ENCODE results near the gene ALS2CL. TPM values are rescaled to one million over a fixed set of nuclear protein-coding genes. Genes with fewer than 3 reads are reported as not detected.

The ALS2CL gene
- total RNA-seq, 1 donor from 2014 or later, result 0.51 TPM

DNA sequence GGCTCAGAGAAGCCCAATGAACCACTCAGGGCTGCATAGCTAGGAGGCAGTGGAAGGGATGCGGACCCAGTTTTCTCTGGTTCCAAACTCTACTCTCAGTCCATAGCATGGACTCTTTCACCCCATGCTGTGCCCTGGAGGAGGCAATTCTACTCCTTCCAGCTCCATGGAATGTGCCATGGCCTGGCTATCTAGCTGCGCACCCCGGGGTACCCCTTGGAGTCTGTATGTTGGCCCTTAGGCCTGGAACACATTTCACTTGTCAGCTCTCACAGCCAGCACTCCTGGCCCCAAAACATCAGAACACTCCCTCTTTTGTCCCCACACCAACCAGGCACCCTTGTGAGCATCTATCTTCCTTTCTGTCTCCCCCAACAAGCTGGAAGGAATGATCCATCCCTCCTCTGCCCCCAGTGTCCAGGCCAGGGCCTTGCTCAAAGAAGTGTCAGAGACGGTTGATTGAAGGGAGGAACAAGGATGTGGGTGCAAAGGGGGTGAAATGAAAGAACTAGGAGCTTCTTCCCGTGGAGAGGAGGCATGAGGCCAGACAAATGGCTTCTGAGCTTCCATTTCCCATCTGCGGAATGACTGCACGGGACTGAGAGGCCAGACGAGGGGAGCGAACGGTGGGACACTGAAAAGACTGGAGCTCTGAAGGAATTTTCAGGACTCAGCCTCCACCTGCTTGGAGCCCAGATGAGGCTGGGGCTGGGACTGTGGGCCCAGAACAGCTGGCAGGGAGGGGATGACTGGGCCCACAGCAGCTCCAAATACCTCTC, 21.4 kb upstream of the ALS2CL start:
- H3K4me1 Mint-ChIP-seq (ENCODE audit: low read depth, unreplicated experiment), result peaks cover 7% of the 10 kb centered on the region
- TF ChIP-seq CTCF (IDR thresholded peaks at IDR 0.05; ENCODE audit: partially characterized antibody, unreplicated experiment), result no peak
- H3K4me3 Mint-ChIP-seq (ENCODE audit: unreplicated experiment), result no peak overlapping the region
- H3K36me3 Mint-ChIP-seq (ENCODE audit: unreplicated experiment), result no peaks in the 10 kb centered on the region
- H3K27ac Mint-ChIP-seq (ENCODE audit: unreplicated experiment), result no peak overlapping the region
- H3K27me3 Mint-ChIP-seq (ENCODE audit: unreplicated experiment), result peaks cover 4% of the 10 kb centered on the region
- H3K9me3 Mint-ChIP-seq (ENCODE audit: unreplicated experiment), result peaks cover 4% of the 10 kb centered on the region
- DNase-seq, result no peak

DNA sequence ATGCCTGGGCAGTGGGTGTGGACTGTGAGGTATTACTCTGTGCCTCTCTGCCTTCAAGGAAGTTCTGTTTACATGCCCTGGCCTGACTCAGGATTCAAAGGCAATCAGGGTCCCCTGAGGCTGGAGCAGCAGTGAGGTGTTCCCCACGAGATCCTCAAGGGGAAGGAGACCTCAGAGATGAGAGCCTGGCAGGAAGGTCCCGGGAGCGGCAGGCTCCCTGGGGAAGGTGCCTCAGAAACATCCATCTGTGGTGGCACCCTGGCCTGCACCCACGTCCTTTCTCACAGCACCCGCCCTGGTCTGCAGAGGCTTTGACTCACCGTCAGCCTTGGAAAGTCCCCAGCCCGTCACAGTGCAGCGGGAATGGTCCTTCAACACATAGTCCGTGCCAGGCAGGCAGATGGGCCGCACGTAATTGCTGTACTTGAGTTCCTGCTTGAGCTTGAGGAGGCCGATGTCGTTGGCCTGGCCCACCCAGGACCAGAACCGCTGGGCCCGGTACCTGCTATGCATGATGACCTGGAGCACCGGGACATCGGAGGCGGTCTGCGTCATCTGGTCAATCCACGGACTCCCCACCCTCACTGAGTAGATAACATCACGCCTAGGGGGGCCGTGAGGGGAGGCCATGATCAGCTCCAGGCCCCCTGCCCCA, 20.5 kb upstream of the ALS2CL start:
- DNase-seq, result no peak
- no peak overlapping the region for H3K27ac Mint-ChIP-seq (ENCODE audit: unreplicated experiment)

DNA sequence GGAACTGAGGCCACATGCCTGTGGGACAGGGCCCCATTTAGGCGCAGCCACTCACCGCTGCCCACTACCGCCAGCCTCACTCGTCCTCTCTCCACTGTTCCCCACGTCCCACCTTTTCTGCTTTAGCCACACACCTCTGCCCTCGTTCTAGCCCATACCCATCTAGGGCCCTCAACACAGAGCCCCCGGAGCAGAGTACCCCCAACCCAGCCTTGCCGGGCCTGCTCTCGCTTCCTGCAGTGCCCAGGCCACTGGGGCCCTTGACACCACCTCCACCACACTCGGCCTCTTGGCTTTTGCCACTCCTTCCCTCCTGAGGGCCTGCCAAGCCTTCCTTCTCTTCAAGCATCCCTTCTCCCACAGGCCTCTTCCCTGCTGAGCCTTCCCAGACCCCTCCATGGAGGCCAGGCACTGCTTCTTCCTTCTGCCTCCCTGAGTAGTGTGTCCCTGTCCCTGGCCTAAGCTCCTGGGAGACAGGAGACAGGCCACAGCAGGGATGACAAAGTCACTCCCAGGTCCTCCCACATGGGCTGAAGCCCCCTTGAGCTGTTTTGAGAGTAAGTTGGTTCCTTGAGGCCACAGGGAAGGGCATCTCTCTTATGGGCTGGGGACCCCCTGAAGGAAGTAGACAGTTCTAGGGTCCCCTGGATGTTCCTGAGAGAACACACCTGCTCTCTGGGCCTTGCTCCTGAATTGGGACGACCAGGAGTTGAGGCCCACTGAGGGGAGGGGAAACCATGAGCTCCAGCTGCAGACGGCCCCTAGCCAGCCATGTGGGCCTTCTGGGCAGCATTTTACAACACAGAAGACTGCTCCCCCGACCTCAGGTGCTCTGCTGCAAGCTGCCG, 19.8 kb upstream of the ALS2CL start:
- no peaks in the 10 kb centered on the region for H3K9me3 Mint-ChIP-seq (ENCODE audit: unreplicated experiment)
- H3K4me3 Mint-ChIP-seq (ENCODE audit: unreplicated experiment), result no peak overlapping the region
- no peaks in the 10 kb centered on the region for H3K36me3 Mint-ChIP-seq (ENCODE audit: unreplicated experiment)
- H3K4me1 Mint-ChIP-seq (ENCODE audit: low read depth, unreplicated experiment), result peaks cover 7% of the 10 kb centered on the region
- peaks cover 4% of the 10 kb centered on the region for H3K27me3 Mint-ChIP-seq (ENCODE audit: unreplicated experiment)
- no peak for TF ChIP-seq CTCF (IDR thresholded peaks at IDR 0.05; ENCODE audit: partially characterized antibody, unreplicated experiment)
- no peak overlapping the region for H3K27ac Mint-ChIP-seq (ENCODE audit: unreplicated experiment)
- no peak for DNase-seq

More for the DNA sequence above, 20.5 kb upstream of the ALS2CL start:
- H3K27me3 Mint-ChIP-seq (ENCODE audit: unreplicated experiment), result peaks cover 4% of the 10 kb centered on the region
- H3K9me3 Mint-ChIP-seq (ENCODE audit: unreplicated experiment), result peaks cover 1% of the 10 kb centered on the region
- H3K4me3 Mint-ChIP-seq (ENCODE audit: unreplicated experiment), result no peak overlapping the region
- H3K36me3 Mint-ChIP-seq (ENCODE audit: unreplicated experiment), result no peaks in the 10 kb centered on the region
- TF ChIP-seq CTCF (IDR thresholded peaks at IDR 0.05; ENCODE audit: partially characterized antibody, unreplicated experiment), result no peak
- peaks cover 7% of the 10 kb centered on the region for H3K4me1 Mint-ChIP-seq (ENCODE audit: low read depth, unreplicated experiment)

DNA sequence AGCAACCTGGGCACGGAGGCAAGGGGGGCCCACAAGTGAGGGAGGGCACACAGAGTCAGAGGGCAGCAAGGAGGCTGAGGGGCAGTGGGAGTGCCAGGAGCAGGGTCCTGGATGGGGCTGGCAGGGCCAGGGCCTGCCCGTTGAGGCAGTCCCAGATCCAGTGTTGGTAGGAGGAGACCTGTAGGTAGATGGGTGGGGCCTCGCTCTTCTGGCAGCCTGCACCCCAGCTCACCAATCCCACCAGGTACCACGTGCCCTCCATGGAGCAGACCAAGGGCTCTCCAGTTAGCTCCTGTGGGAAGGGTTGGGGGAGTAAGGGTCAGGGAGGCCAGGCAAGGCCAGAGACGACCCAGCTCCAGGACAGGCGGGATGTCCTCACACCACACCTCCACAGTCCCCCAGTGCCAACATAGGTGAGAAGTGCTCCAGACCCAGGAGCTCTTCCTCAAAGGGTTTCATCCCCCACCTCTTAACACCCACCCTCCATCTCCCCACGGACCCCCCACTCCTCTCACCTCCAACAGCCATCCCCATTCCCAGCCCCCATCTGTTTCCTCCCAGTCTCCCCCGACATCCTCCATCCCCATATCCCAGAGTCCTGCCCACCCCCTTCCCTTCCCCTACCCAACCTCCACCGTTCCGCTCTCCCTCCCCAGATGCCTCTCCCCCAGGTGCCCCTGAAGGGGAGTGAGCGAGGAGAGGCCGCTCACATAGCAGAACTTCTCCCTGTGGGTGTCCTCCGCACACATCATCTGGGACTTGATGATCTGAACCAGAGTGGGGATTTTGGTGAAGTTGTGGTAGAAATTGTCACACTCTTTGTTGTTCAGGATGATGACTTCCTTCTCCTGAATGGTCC, 18.9 kb upstream of the ALS2CL start:
- no peak for DNase-seq
- Mint-ChIP-seq H3K4me1 (ENCODE audit: low read depth, unreplicated experiment) (peaks cover 7% of the 10 kb centered on the region), H3K9me3 (ENCODE audit: unreplicated experiment) (no peaks in the 10 kb centered on the region), H3K27me3 (ENCODE audit: unreplicated experiment) (peaks cover 4% of the 10 kb centered on the region), H3K4me3 (ENCODE audit: unreplicated experiment) (no peak overlapping the region), H3K27ac (ENCODE audit: unreplicated experiment) (no peak overlapping the region), H3K36me3 (ENCODE audit: unreplicated experiment) (no peaks in the 10 kb centered on the region)
- no peak for TF ChIP-seq CTCF (IDR thresholded peaks at IDR 0.05; ENCODE audit: partially characterized antibody, unreplicated experiment)

Data from glutamatergic neuron (in vitro differentiated cells).